ENCODE measurements around the gene ZNF536.

The ZNF536 gene

DNA sequence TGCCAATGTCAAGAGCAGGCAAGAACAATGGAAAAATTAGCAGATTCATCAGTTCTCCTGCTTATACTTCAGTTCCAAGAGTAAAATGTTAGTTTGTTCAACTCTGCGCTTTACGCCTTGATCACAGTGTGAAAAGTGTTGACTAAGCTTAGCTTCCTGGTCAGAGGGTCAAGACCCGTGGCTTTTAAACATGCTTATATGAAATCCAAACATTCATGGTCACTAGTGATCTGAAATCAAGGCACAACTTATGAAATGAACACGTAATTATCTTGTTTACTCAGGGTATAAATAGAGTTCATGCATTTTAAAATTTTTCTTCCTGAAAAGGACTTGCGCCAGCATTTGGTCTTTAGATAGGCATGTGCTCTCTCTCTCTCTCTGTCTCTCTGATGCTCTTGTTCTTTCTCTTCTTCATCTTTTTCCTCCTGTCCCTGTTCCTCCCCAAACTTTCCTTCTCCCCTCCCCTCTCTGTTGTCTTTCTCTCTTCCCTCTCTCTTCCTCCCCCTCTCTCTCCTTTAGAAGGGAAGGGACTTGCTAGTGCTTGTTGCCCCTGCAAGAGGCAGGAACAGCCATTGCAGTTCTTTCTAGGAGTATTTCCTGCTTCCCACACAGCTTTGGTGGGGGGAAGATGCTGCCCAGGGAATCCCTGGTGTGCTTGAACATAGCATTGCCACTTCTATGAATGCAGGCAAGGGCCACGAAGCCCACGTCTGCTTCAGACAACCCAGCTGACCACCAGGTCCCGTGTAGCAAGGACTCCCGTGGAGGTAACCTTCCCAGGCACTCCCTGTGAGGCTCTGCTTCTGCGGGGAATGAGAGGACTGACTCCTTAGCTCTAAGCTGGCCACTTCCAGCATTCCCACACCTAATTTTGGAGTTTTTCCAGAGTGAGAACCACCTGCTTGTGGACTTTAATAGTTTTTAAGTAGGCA, 7.1 kb upstream of the ZNF536 start:
- DNase-seq: no peak

DNA sequence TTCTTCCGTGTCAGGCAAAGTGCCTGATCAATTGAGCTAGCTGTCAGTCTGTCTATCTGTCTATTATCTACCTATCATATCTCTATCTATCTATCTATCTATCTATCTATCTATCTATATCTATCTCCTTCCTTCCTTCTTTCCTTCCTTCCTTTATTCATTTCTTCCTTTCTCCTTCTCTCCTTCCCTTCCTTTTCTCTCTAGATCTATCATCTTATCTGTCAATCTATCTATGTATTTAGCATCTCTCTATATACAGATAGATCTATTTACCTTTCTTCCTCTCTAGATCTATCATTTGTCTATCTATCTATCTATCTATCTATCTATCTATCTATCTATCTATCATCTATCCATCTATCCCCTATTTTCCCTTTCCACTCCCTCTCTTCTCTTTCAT, 5.9 kb upstream of the ZNF536 start:
- no peak for DNase-seq

DNA sequence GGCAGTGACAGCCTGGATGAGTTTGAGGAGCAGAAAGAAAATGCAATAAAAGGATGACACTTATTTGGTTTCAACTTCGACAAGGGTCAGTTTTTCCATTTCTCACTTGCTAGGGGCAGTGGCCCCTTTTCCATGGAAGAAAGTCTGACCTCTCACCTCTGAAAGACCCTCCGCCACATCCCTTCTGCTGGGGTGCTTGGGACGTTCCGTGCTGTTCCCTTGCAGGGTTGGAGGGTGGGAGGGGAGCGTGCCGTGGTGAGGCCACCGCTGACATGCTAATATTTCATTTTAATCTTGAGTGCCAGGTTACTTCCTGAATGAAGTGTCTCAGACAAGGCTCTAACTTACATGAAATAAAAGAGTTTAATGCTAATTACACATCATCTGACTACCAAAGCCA, 5.2 kb upstream of the ZNF536 start:
- no peak for DNase-seq

GRCh38 chr19:30367421-30367820, 4.8 kb upstream of the ZNF536 start:
- no peak for DNase-seq

- DNase-seq: no peak
These were observed 2.4 kb upstream of the ZNF536 start for GRCh38 chr19:30369833-30370232.

GRCh38 chr19:30371161-30371836, 885 bp upstream of the ZNF536 start:
- no peak for DNase-seq

- no peak for DNase-seq
These were observed 1.4 kb downstream of the ZNF536 start for GRCh38 chr19:30373593-30373992.

DNA sequence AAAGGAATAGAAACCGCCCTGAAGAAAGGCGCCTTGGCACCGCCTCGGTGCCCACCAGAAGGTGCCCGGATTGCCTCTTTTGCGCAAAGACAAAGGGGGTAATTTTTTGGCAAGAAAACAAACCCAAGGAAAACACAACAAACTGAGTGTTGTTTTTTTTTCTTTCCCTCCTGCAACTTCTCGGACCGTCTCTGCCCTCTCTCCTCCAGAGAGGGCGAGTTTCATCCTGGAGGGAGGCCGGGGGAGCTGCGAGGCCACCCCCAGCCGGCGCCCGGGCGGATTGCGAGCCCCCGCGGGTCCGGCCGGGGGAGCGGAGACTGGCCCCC, 2.3 kb downstream of the ZNF536 start:
- no peak for DNase-seq

GRCh38 chr19:30374865-30375552, 2.8 kb downstream of the ZNF536 start:
- no peak for DNase-seq

DNA sequence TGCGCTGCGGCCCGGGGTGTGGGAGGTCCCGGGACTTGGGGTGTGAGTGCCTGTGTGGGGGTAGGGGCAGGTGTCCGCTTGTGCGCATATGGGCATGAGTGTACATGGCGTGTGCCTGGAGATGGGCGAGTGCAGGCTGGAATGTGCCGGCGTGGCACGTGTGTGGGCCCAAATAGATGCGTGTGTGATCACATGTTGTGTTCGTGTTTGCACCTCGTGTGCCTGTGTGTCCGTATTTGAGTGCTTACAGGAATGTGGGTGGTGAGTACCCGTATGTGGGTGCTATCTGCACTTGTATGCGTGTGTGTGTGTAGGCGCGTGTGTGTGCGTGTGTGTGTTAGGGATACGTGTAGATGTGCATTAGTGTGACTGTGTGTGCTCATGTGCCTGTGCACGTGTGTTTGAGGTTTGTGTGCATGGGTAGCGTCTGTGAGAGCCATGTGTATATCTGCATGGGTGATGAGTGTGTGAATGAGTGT, 3.4 kb downstream of the ZNF536 start:
- DNase-seq: no peak

- DNase-seq: no peak
These were observed 4.1 kb downstream of the ZNF536 start for GRCh38 chr19:30376272-30376671.

DNA sequence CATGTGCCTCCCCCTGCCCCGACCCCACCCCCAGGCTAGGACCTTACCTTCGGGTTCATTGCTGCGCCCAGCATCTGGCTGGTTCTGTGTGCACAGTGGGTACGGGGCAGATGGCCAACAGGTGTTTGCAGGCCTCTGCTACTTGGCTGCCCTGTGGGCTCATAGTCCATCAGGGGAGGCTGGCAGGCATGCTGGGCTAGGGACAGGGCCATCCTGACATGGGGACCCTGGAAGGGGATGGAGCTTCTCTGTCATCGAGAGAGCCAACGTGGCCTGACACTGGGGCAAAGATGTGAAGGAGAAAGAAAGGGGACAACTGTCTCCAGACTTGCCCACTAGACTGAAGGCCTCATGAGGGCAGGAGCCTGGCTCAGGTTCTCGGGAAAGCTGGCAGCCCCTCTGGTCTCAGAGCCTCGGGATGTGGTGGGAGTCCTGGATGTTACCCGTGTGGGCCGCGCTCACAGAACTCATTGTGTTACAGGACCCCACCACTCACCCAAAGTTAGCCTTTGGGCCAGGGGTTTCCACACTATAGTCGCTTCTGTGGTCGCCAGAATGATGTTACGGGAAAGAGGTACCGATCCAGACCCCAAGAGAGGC, 4.7 kb downstream of the ZNF536 start:
- no peak for DNase-seq

DNA sequence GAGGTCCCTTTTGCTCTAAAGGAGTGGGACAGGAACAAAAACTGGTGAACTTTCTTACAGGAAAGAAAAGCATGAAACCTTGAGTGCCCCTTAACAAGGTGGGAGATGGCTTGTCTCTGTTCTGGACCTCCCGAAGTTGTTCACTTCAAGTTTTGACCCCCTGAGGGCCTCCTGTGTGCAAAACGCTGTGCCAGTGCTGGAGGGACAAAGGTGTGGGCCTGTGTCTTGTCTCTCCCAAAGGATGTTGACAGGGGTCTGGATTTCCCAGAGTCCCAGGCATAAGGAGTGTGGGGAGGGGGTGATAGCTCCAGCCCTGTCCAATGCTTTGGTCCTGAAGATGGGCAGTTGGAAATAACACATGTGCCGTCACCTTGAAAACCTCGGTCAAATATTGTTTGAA, 6.5 kb downstream of the ZNF536 start:
- no peak for DNase-seq

GRCh38 chr19:30379841-30380610, 7.8 kb downstream of the ZNF536 start:
- DNase-seq: no peak

DNA sequence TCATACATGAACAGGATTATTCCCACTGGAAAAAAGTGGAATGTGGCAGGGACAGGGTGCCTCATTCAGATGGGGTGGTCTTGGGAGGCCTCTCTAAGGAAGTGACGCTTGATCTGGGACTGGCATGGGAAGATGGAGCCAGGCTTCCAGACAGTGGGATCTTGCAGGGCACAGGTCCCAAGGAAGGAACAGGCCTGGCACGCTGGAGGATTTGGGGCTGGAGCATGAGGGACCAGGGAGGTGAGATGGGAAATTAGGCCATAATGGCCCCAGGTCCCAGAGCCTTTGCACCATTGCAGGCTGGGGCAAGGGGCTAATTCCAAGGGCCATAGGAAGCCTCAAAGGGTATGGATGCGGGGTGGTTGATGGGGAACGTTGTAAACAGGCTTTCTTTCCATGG, 9.2 kb downstream of the ZNF536 start:
- no peak for DNase-seq

DNA sequence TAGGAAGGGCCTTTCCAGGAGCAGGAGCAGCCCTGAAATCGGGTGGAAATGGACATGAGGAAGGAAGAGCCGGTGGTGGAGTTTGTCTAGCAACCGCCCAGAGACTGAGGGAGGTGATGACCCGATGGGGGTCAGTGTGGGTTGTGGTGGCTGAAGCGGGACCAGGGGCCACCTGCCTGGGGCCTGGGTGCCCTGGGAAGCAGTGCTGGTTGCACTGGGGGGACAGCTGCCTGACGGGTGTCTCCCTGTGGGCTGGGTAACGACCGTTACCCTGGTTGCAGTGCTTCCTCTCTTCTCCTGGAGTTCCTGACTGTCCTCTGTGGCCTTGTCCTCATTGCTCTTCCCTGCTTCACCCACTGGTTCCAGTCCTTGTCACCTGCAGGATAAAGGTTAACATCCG, 13.0 kb downstream of the ZNF536 start:
- DNase-seq: no peak

DNA sequence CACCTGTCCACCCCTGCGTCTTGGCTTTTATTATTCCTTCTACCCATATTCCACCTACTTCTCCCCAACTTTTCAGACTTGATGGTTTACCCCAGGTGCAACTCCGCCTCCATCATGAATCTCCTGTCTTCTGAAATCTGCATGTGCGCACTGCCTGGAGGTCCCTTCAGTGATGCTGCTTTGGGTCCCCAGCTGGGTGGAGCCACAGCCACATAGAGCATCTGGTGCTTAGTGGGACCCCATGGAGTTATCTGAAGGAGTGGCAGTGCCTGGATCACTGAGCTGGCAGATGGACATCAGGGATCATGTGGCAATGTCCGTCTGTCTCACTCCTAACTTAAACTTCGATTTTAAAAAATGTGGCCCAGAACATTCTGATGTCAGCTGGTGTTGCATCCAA, 13.5 kb downstream of the ZNF536 start:
- no peak for DNase-seq

- DNase-seq: no peak
These were observed 14.5 kb downstream of the ZNF536 start for GRCh38 chr19:30386551-30387143.

GRCh38 chr19:30387311-30388115, 15.3 kb downstream of the ZNF536 start:
- no peak for DNase-seq

DNA sequence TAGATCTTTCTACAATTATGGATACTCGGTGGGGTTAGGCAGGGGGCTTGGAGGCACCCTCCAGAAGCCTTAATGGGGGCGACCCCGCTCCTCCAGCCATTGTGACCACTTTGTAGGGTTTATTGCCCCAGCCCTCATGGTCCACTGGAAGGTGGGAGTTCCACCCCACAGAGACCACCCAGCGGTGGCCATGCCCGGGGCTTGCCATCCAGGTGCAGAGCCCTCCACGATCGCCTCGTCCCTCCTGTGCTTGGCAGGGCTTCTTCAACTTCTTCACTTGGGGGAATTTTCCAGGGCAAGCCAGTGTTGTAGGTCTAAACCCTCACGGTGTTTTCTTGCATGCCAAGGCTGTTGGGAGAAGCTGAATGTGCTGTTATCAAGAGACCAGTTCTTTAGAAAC, 16.1 kb downstream of the ZNF536 start:
- no peak for DNase-seq

GRCh38 chr19:30388819-30389218, 16.6 kb downstream of the ZNF536 start:
- DNase-seq: no peak
